HepG2 (cell line): ENCODE measurements around the gene RAB33B. TPM values are rescaled to one million over a fixed set of nuclear protein-coding genes. Genes with fewer than 3 reads are reported as not detected.
A peak's percentile ranks its signal among the peaks of the same experiment; 100 is the strongest.

Source experiments
- ADNP ChIP-seq: sonication (generic); formaldehyde crosslinking; IDR thresholded peaks from 2 replicates; pipeline ENCODE4 v1.4.0; 2020; ENCODE audit warnings: missing genetic modification reagents
- CREM ChIP-seq, 2 experiments: sonication (generic) in 1 of 2; formaldehyde crosslinking in 1 of 2; IDR thresholded peaks; 2 replicates each; pipeline versions ENCODE4 v1.4.0 to v1.6.1; 2016 to 2020; ENCODE audit warnings: antibody characterized with exemption in 1 of 2, mild to moderate bottlenecking in 1 of 2, missing genetic modification reagents in 1 of 2
- DMAP1 ChIP-seq: IDR thresholded peaks from 2 replicates; pipeline ENCODE4 v1.6.1; 2016
- KDM4B ChIP-seq: sonication (generic); formaldehyde crosslinking; IDR thresholded peaks from 2 replicates; pipeline ENCODE4 v1.4.0; 2020; ENCODE audit warnings: missing genetic modification reagents
- KLF13 ChIP-seq: sonication (generic); formaldehyde crosslinking; IDR thresholded peaks from 2 replicates; pipeline ENCODE4 v1.4.0; 2020; ENCODE audit warnings: mild to moderate bottlenecking, missing genetic modification reagents
- MYC ChIP-seq: sonication (generic); formaldehyde crosslinking; IDR thresholded peaks from 2 replicates; pipeline ENCODE4 v1.9.0; 2021; ENCODE audit warnings: missing genetic modification reagents, borderline replicate concordance
- NR2C2 ChIP-seq: sonication (generic); formaldehyde crosslinking; IDR thresholded peaks from 2 replicates; pipeline ENCODE4 v1.4.0; 2020; ENCODE audit warnings: missing genetic modification reagents, mild to moderate bottlenecking, moderate library complexity, borderline replicate concordance
- NRL ChIP-seq: sonication (generic); formaldehyde crosslinking; IDR thresholded peaks from 2 replicates; pipeline ENCODE4 v1.5.0; 2020; ENCODE audit warnings: missing genetic modification reagents, mild to moderate bottlenecking, moderate library complexity, borderline replicate concordance
- POGZ ChIP-seq: sonication (generic); formaldehyde crosslinking; IDR thresholded peaks from 2 replicates; pipeline ENCODE4 v1.4.0; 2020; ENCODE audit warnings: mild to moderate bottlenecking, missing genetic modification reagents
- RBAK ChIP-seq: sonication (generic); formaldehyde crosslinking; IDR thresholded peaks from 2 replicates; pipeline ENCODE4 v1.5.1; 2020; ENCODE audit warnings: mild to moderate bottlenecking, missing genetic modification reagents
- SOX5 ChIP-seq: IDR thresholded peaks from 2 replicates; pipeline ENCODE4 v1.6.1; 2016; ENCODE audit warnings: borderline replicate concordance
- ZBTB38 ChIP-seq: sonication (generic); formaldehyde crosslinking; IDR thresholded peaks from 2 replicates; pipeline ENCODE4 v1.5.1; 2020; ENCODE audit warnings: mild to moderate bottlenecking, missing genetic modification reagents
- ZFP90 ChIP-seq: sonication (generic); formaldehyde crosslinking; IDR thresholded peaks from 2 replicates; pipeline ENCODE4 v1.8.0; 2022; ENCODE audit warnings: missing genetic modification reagents, mild to moderate bottlenecking, inconsistent platforms, borderline replicate concordance
- ZNF780A ChIP-seq: sonication (generic); formaldehyde crosslinking; IDR thresholded peaks from 2 replicates; pipeline ENCODE4 v1.8.0; 2022; ENCODE audit warnings: mild to moderate bottlenecking, missing genetic modification reagents, moderate library complexity
- polyA plus RNA-seq, 8 experiments: library from polyadenylated mRNA; depleted of rRNA in 3 of 8; stranded (reverse) in 7 of 8; unstranded in 1 of 8; fragments of >200 nt; fragmentation: Illumina TruSeq in 4 of 8; extraction: Trizol in 4 of 8; gene quantifications; 2 replicates each; pipeline versions ENCODE4 v1.2.1 to v1.2.3, GENCODE V29; 2011 to 2016; ENCODE audit warnings: low read depth in 4 of 8, missing spikeins in 1 of 8, mixed read lengths in 1 of 8; ENCODE audit not compliant: insufficient read depth in 1 of 8
- total RNA-seq, 5 experiments: library from RNA; depleted of rRNA; stranded (reverse); fragments of >200 nt; fragmentation: Illumina TruSeq; extraction: Trizol; gene quantifications; 2 replicates each; pipeline ENCODE4 v1.2.3, GENCODE V29; 2016; ENCODE audit warnings: low read depth in 1 of 5
- TF ChIP-seq, protein P1 (sequence below): sonication (generic); formaldehyde crosslinking; IDR thresholded peaks from 2 replicates; pipeline ENCODE4 v1.5.1; 2020; ENCODE audit warnings: mild to moderate bottlenecking, missing genetic modification reagents, moderate library complexity
- TF ChIP-seq, protein P2 (sequence below): sonication (generic); formaldehyde crosslinking; IDR thresholded peaks from 2 replicates; pipeline ENCODE4 v1.4.0; 2020; ENCODE audit warnings: missing genetic modification reagents
- TF ChIP-seq, protein P3 (sequence below): sonication (generic); formaldehyde crosslinking; IDR thresholded peaks from 2 replicates; pipeline ENCODE4 v1.4.0; 2020; ENCODE audit warnings: mild to moderate bottlenecking, missing genetic modification reagents

RAB33B gene
- total and polyA plus RNA-seq, 2 of the 13 experiments (the other 11 are each of a cell fraction or from before 2014, with no cell fraction given) = 7.6 to 8.1 TPM

DNA sequence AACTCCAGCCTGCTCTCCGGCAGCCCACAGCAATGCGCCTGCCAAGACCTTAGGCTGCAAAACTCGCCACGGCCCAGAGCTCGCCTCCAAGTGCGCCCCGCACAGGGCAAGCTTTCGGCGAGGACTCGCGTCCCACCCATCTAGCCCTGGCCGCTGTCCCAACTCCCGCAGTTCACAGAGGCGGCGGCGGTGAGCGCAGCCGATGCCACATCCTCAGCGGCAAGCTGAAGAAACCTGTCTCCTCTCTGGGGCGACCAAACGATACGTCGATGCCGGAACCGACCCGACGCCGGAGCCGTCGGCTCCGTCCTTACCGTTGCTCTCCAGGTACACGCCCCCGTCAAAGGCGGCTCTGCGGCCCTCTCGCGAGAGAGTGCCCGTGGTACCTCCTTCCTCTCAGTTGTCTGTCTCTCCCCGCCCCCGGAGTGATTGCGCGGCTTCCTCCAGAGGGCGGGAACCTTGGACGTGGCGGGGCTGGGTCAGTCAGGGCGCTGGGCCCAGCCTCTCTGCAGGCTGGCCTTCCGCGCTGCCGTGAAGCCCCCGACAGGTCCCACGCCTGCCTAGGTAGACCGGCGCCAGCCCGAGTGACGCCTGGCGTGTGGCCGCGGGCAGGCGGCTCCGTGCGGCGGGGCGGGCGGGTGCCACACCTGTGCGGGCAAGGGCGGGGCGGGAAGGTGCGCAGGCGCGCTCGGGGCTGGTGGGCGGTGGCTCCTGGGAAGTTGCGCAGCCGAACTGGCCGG is 380 bp upstream of the RAB33B start (continued):
- peak; percentile 69; the same call in 1 of the 2 replicates for TF ChIP-seq ZFP90 (CRISPR knock-in tag)
- no peak; the same call in 1 of the 2 replicates for TF ChIP-seq KLF13 (CRISPR knock-in tag)
- TF ChIP-seq SOX5 (CRISPR knock-in tag) = 0 out of 2 replicates have a peak, but pooled peaks have one; percentile 8
- no peak for TF ChIP-seq ADNP
- peak; percentile 71 for TF ChIP-seq ZBTB38 (CRISPR knock-in tag)
- no peak for TF ChIP-seq RBAK (CRISPR knock-in tag)
- peak; percentile 27; the same call in 1 of the 2 replicates for TF ChIP-seq CREM (IDR thresholded peaks at IDR 0.05)
- TF ChIP-seq CREM (CRISPR knock-in tag; IDR thresholded peaks at IDR 0.05) = no peak; the same call in 1 of the 2 replicates
- TF ChIP-seq POGZ (CRISPR knock-in tag) = peak; percentile 73
- TF ChIP-seq DMAP1 = peak; percentile 88
- peak; percentile 96 for TF ChIP-seq NRL (CRISPR knock-in tag)
- TF ChIP-seq KDM4B (CRISPR knock-in tag) = no peak; the same call in 1 of the 2 replicates
- TF ChIP-seq, protein P1, sequence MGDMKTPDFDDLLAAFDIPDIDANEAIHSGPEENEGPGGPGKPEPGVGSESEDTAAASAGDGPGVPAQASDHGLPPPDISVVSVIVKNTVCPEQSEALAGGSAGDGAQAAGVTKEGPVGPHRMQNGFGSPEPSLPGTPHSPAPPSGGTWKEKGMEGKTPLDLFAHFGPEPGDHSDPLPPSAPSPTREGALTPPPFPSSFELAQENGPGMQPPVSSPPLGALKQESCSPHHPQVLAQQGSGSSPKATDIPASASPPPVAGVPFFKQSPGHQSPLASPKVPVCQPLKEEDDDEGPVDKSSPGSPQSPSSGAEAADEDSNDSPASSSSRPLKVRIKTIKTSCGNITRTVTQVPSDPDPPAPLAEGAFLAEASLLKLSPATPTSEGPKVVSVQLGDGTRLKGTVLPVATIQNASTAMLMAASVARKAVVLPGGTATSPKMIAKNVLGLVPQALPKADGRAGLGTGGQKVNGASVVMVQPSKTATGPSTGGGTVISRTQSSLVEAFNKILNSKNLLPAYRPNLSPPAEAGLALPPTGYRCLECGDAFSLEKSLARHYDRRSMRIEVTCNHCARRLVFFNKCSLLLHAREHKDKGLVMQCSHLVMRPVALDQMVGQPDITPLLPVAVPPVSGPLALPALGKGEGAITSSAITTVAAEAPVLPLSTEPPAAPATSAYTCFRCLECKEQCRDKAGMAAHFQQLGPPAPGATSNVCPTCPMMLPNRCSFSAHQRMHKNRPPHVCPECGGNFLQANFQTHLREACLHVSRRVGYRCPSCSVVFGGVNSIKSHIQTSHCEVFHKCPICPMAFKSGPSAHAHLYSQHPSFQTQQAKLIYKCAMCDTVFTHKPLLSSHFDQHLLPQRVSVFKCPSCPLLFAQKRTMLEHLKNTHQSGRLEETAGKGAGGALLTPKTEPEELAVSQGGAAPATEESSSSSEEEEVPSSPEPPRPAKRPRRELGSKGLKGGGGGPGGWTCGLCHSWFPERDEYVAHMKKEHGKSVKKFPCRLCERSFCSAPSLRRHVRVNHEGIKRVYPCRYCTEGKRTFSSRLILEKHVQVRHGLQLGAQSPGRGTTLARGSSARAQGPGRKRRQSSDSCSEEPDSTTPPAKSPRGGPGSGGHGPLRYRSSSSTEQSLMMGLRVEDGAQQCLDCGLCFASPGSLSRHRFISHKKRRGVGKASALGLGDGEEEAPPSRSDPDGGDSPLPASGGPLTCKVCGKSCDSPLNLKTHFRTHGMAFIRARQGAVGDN (CRISPR knock-in tag) = peak; percentile 94
- TF ChIP-seq ZNF780A (CRISPR knock-in tag) = no peak
- TF ChIP-seq NR2C2 (CRISPR knock-in tag) = peak; percentile 56; the same call in 1 of the 2 replicates
- TF ChIP-seq MYC = peak; percentile 62
- TF ChIP-seq, protein P2, sequence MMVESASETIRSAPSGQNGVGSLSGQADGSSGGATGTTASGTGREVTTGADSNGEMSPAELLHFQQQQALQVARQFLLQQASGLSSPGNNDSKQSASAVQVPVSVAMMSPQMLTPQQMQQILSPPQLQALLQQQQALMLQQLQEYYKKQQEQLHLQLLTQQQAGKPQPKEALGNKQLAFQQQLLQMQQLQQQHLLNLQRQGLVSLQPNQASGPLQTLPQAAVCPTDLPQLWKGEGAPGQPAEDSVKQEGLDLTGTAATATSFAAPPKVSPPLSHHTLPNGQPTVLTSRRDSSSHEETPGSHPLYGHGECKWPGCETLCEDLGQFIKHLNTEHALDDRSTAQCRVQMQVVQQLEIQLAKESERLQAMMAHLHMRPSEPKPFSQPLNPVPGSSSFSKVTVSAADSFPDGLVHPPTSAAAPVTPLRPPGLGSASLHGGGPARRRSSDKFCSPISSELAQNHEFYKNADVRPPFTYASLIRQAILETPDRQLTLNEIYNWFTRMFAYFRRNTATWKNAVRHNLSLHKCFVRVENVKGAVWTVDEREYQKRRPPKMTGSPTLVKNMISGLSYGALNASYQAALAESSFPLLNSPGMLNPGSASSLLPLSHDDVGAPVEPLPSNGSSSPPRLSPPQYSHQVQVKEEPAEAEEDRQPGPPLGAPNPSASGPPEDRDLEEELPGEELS (CRISPR knock-in tag) = peak; percentile 39
- TF ChIP-seq, protein P3, sequence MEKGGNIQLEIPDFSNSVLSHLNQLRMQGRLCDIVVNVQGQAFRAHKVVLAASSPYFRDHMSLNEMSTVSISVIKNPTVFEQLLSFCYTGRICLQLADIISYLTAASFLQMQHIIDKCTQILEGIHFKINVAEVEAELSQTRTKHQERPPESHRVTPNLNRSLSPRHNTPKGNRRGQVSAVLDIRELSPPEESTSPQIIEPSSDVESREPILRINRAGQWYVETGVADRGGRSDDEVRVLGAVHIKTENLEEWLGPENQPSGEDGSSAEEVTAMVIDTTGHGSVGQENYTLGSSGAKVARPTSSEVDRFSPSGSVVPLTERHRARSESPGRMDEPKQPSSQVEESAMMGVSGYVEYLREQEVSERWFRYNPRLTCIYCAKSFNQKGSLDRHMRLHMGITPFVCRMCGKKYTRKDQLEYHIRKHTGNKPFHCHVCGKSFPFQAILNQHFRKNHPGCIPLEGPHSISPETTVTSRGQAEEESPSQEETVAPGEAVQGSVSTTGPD (CRISPR knock-in tag) = 0 out of 2 replicates have a peak, but pooled peaks have one; percentile 41
